Endodermal cell (in vitro differentiated cells): ENCODE results near the gene CYB5R3. TPM values are rescaled to one million over a fixed set of nuclear protein-coding genes. Genes with fewer than 3 reads are reported as not detected.

Source experiments
- DNase-seq: peaks from one replicate; pipeline ENCODE4 v3.0.0-alpha.2; 2017
- H3K27ac ChIP-seq: 2 replicates; pipeline ENCODE4 v1.5.1; 2013; ENCODE audit warnings: mild to moderate bottlenecking, low read depth, low read length, moderate library complexity
- H3K27me3 ChIP-seq: 2 replicates; pipeline ENCODE4 v1.6.1; 2013; ENCODE audit warnings: mild to moderate bottlenecking, low read length, moderate library complexity; ENCODE audit not compliant: insufficient read depth, control insufficient read depth, poor library complexity, severe bottlenecking
- H3K36me3 ChIP-seq: 2 replicates; pipeline ENCODE4 v1.7.0; 2013; ENCODE audit warnings: mild to moderate bottlenecking, low read length, moderate library complexity; ENCODE audit not compliant: control insufficient read depth, insufficient read depth
- H3K4me1 ChIP-seq: one replicate; pipeline ENCODE4 v1.7.0; 2013; ENCODE audit warnings: low read length; ENCODE audit not compliant: control insufficient read depth, insufficient read depth
- H3K4me3 ChIP-seq: 2 replicates; pipeline ENCODE4 v1.5.1; 2013; ENCODE audit warnings: mild to moderate bottlenecking, low read length, moderate library complexity
- H3K9ac ChIP-seq: 2 replicates; pipeline ENCODE4 v1.6.1; 2013; ENCODE audit warnings: mild to moderate bottlenecking, low read length, moderate library complexity; ENCODE audit not compliant: poor library complexity, severe bottlenecking; ENCODE audit errors: extremely low read depth
- H3K9me3 ChIP-seq: 2 replicates; pipeline ENCODE4 v1.6.1; 2013; ENCODE audit warnings: mild to moderate bottlenecking, low read length, moderate library complexity; ENCODE audit not compliant: control insufficient read depth
- H3K27ac Mint-ChIP-seq: 2 replicates; pipeline ENCODE4 v1.8.0; 2020; ENCODE audit warnings: mixed read lengths
- H3K27me3 Mint-ChIP-seq: 2 replicates; pipeline ENCODE4 v1.8.0; 2021; ENCODE audit warnings: mild to moderate bottlenecking, mixed read lengths; ENCODE audit not compliant: insufficient read depth
- H3K36me3 Mint-ChIP-seq: 2 replicates; pipeline ENCODE4 v1.8.0; 2020; ENCODE audit warnings: low read depth, mixed read lengths
- H3K4me1 Mint-ChIP-seq: 2 replicates; pipeline ENCODE4 v1.8.0; 2020; ENCODE audit warnings: mixed read lengths
- H3K4me3 Mint-ChIP-seq: 2 replicates; pipeline ENCODE4 v1.8.0; 2020; ENCODE audit warnings: mild to moderate bottlenecking, moderate library complexity, mixed read lengths
- H3K9me3 Mint-ChIP-seq: 2 replicates; pipeline ENCODE4 v1.8.0; 2020; ENCODE audit warnings: mild to moderate bottlenecking, mixed read lengths
- CTCF ChIP-seq: fragments of 200-600 bp; sonication (generic); conservative IDR thresholded peaks from 2 replicates; pipeline ENCODE4 v1.5.0; 2021; ENCODE audit warnings: antibody characterized with exemption, mild to moderate bottlenecking
- WGBS, 2 experiments: methylation state at CpG; one replicate each; pipeline versions ENCODE4 v1.1.5 to v1.1.7; 2013; ENCODE audit warnings: missing lambda C conversion rate in 2 of 2, mixed read lengths in 1 of 2; ENCODE audit not compliant: insufficient coverage in 1 of 2, insufficient read length in 1 of 2; 5-methylcytosine and 5-hydroxymethylcytosine counted together
- total RNA-seq, 2 donors: library from RNA; stranded (reverse); fragmentation: NEBNext Ultra II Directional in 1 of 2; extraction: Animal tissue kit (Norgen Biotek cat#: 25700) in 1 of 2; gene quantifications; 2 replicates in 1 of 2; 3 replicates in 1 of 2; pipeline ENCODE4 v1.2.1, GENCODE V29; 2021

Gene CYB5R3
- total RNA-seq, 2 donors from 2014 or later: 89.5 to 92.4 TPM

- peaks cover 69% of the 10 kb centered on the region for H3K36me3 Mint-ChIP-seq
These were observed 62.8 kb downstream of the CYB5R3 start for GRCh38 chr22:42586381-42586780.

GRCh38 chr22:42585096-42585495, 64.1 kb downstream of the CYB5R3 start:
- no peak for TF ChIP-seq CTCF
- Histone ChIP-seq H3K4me1 (no peaks in the 10 kb centered on the region), H3K36me3 (peaks cover 66% of the 10 kb centered on the region), H3K9ac (no peak overlapping the region), H3K27me3 (no peaks in the 10 kb centered on the region), H3K27ac (no peak overlapping the region), H3K9me3 (no peaks in the 10 kb centered on the region), H3K4me3 (no peak overlapping the region)
- Mint-ChIP-seq H3K27me3 (no peaks in the 10 kb centered on the region), H3K4me1 (peaks cover 9% of the 10 kb centered on the region), H3K9me3 (no peaks in the 10 kb centered on the region), H3K4me3 (no peak overlapping the region), H3K36me3 (peaks cover 59% of the 10 kb centered on the region), H3K27ac (no peak overlapping the region)
- no peak for DNase-seq
- WGBS, 2 experiments: 94 to 95% methylated on average over 6 to 8 of the region's 8 CpGs

More at GRCh38 chr22:42586381-42586780, 62.8 kb downstream of the CYB5R3 start:
- Histone ChIP-seq H3K27ac (no peak overlapping the region), H3K9ac (no peak overlapping the region), H3K9me3 (no peaks in the 10 kb centered on the region), H3K4me3 (no peak overlapping the region), H3K4me1 (no peaks in the 10 kb centered on the region), H3K36me3 (peaks cover 76% of the 10 kb centered on the region), H3K27me3 (no peaks in the 10 kb centered on the region)
- 97 to 99% methylated on average over 4 of the region's 4 CpGs for WGBS, 2 experiments
- no peak for TF ChIP-seq CTCF
- no peak for DNase-seq
- no peaks in the 10 kb centered on the region for H3K9me3 Mint-ChIP-seq
- H3K27ac Mint-ChIP-seq: no peak overlapping the region
- no peak overlapping the region for H3K4me3 Mint-ChIP-seq
- H3K4me1 Mint-ChIP-seq: peaks cover 6% of the 10 kb centered on the region
- H3K27me3 Mint-ChIP-seq: no peaks in the 10 kb centered on the region

- DNase-seq: no peak
- H3K27ac ChIP-seq: no peak overlapping the region
- H3K4me1 ChIP-seq: no peaks in the 10 kb centered on the region
- peak; percentile 22 for TF ChIP-seq CTCF
- peaks cover 56% of the 10 kb centered on the region for H3K36me3 Mint-ChIP-seq
- no peak overlapping the region for H3K27ac Mint-ChIP-seq
- peaks cover 9% of the 10 kb centered on the region for H3K4me1 Mint-ChIP-seq
- WGBS, 2 experiments: 96 to 100% methylated on average over 2 to 4 of the region's 4 CpGs
- no peaks in the 10 kb centered on the region for H3K9me3 Mint-ChIP-seq
- no peaks in the 10 kb centered on the region for H3K27me3 ChIP-seq
- no peak overlapping the region for H3K4me3 Mint-ChIP-seq
- H3K27me3 Mint-ChIP-seq: no peaks in the 10 kb centered on the region
- H3K9me3 ChIP-seq: no peaks in the 10 kb centered on the region
- H3K36me3 ChIP-seq: peaks cover 65% of the 10 kb centered on the region
- no peak overlapping the region for H3K4me3 ChIP-seq
- H3K9ac ChIP-seq: no peak overlapping the region
These were observed 64.7 kb downstream of the CYB5R3 start for GRCh38 chr22:42584364-42584940.
